ENCODE measurements around the gene EMC9. TPM values are rescaled to one million over a fixed set of nuclear protein-coding genes. Genes with fewer than 3 reads are reported as not detected.

EMC9 gene
- total RNA-seq, 1 donor from 2014 or later = 14.5 TPM

DNA sequence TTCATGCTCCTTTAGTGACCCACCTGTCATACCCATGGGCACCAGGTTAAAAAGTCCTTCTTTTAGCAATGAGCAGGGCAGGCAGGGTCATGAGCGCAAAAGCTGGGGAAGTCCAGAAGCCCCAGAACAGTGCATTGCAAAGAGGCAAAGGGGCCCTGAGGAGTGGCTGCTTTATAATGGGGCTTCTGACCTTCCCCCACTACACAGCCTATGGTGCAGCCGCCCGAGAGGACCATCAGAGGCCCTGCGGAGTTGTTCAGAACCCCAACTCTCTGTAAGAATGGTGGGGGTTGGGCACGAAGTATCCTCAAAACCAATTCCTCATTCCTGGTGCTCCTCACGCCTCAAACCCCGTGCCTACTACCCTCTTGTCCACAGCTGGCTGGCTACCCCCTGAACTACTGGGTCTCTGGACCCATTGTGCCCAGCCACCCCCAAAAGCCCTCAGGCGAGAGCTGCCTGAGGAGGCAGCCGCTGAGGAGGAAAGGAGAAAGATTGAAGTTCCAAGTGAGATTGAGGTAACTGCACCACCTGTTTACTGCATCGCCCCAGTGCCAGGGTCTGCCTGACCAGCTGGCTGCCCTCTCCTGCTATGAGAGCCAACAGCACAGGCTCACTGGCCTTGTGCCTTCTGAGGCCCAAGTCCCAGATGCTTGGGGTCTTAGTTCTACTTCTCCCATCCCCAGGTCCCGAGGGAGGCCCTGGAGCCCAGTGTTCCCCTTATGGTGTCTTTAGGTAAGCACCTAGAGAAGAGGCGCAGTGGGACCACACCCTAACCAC is 37.2 kb upstream of the EMC9 start:
- intact Hi-C loops (cut with micrococcal nuclease) = no loop called here
- Histone ChIP-seq H3K4me1 (peaks cover 17% of the 10 kb centered on the region), H3K27me3 (ENCODE audit: low read depth) (no peaks in the 10 kb centered on the region), H3K4me3 (no peak overlapping the region), H3K36me3 (peaks cover 61% of the 10 kb centered on the region), H3K9me3 (replicated peaks) (no peaks in the 10 kb centered on the region), H3K27ac (replicated peaks) (no peak overlapping the region)
- TF ChIP-seq, protein P1, sequence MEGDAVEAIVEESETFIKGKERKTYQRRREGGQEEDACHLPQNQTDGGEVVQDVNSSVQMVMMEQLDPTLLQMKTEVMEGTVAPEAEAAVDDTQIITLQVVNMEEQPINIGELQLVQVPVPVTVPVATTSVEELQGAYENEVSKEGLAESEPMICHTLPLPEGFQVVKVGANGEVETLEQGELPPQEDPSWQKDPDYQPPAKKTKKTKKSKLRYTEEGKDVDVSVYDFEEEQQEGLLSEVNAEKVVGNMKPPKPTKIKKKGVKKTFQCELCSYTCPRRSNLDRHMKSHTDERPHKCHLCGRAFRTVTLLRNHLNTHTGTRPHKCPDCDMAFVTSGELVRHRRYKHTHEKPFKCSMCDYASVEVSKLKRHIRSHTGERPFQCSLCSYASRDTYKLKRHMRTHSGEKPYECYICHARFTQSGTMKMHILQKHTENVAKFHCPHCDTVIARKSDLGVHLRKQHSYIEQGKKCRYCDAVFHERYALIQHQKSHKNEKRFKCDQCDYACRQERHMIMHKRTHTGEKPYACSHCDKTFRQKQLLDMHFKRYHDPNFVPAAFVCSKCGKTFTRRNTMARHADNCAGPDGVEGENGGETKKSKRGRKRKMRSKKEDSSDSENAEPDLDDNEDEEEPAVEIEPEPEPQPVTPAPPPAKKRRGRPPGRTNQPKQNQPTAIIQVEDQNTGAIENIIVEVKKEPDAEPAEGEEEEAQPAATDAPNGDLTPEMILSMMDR (IDR thresholded peaks at IDR 0.05; ENCODE audit: borderline replicate concordance) = no peak
- no peak for DNase-seq

DNA sequence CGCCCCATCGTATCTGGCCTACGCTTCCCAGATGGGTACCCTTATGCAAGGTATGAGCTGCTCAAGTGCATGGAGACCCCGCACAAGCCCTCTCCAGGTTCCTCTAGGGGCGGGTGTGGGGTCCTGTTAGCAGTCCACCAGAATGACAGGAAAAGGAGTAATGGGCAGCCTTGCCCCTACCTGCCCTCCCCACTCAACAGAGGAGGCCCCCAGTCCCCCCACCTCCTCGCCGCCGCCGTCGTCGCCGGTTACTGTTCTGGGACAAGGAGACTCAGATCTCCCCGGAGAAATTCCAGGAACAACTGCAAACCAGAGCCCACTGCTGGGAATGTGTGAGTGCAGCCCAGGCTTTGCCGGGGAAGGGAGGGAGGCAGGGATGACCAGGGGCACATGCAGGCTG is 36.5 kb upstream of the EMC9 start:
- no peak for DNase-seq
- no peak overlapping the region for H3K27ac ChIP-seq (replicated peaks)
- TF ChIP-seq, protein P1 (IDR thresholded peaks at IDR 0.05; ENCODE audit: borderline replicate concordance) = no peak
- intact Hi-C loops (cut with micrococcal nuclease) = no loop called here
- H3K36me3 ChIP-seq = peaks cover 57% of the 10 kb centered on the region
- H3K4me3 ChIP-seq = no peak overlapping the region
- H3K27me3 ChIP-seq (ENCODE audit: low read depth) = no peaks in the 10 kb centered on the region
- no peaks in the 10 kb centered on the region for H3K9me3 ChIP-seq (replicated peaks)
- peaks cover 17% of the 10 kb centered on the region for H3K4me1 ChIP-seq

DNA sequence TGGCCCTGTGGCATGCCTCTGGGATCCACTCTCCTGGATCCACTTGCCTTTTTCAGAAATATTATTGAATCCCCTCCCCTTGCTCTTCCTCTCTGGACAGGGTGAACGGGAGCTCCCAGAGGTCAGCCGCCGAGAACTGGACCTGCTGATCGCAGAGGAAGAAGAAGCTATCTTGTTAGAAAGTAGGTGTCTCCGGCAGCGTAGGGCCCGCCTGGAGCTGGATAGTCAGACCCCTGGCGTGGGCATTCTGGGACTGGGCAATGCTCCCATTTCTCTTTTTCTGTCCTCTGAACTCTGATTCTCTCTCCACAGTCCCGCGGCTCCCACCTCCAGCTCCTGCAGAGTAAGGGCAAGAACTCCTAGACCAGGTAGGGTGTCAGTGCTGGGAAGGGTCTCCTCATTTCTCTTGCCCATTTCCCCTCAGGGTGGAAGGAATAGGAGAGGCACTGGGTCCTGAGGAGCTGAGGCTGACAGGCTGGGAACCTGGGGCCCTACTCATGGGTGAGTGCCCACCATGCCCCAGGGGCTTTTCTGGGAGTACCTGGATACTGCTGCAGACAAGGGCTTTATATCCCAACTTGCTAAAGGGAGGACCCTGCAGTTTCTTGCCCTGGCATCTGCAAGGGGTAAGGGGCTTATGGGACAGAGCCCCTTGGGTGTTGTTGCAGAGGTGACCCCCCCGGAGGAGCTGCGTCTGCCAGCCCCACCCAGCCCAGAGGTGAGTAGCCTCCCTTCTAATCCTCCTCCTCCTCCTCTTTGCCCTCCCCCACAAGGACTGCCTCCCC is 35.8 kb upstream of the EMC9 start:
- DNase-seq = no peak
- Histone ChIP-seq H3K9me3 (replicated peaks) (no peaks in the 10 kb centered on the region), H3K27ac (replicated peaks) (no peak overlapping the region), H3K4me3 (no peak overlapping the region), H3K36me3 (peaks cover 51% of the 10 kb centered on the region), H3K4me1 (peaks cover 19% of the 10 kb centered on the region), H3K27me3 (ENCODE audit: low read depth) (no peaks in the 10 kb centered on the region)
- TF ChIP-seq, protein P1 (IDR thresholded peaks at IDR 0.05; ENCODE audit: borderline replicate concordance) = no peak
- intact Hi-C loops (cut with micrococcal nuclease) = no loop called here

DNA sequence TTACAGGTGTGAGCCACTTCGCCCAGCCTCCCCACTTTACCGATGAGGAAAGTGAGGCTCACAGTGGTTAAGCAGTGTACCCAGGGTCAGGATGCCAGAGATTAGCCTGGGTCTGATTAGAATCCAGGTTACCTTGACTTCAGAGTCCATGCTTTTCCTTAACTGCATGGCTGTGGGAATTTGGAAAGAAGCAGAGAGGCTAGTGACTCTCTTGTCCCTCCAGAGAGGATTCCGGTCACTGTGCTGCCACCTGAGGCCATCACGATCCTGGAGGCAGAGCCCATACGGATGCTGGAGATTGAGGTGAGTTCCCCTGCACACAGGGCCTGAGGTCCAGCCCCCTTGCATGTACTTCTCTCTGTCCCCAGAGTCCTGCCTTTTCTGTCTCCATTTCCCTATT is 35.2 kb upstream of the EMC9 start:
- Histone ChIP-seq H3K36me3 (peaks cover 44% of the 10 kb centered on the region), H3K4me1 (peaks cover 25% of the 10 kb centered on the region), H3K9me3 (replicated peaks) (no peaks in the 10 kb centered on the region), H3K27ac (replicated peaks) (no peak overlapping the region), H3K27me3 (ENCODE audit: low read depth) (no peaks in the 10 kb centered on the region), H3K4me3 (no peak overlapping the region)
- intact Hi-C loops (cut with micrococcal nuclease) = no loop called here
- TF ChIP-seq, protein P1 (IDR thresholded peaks at IDR 0.05; ENCODE audit: borderline replicate concordance) = no peak
- DNase-seq = no peak

DNA sequence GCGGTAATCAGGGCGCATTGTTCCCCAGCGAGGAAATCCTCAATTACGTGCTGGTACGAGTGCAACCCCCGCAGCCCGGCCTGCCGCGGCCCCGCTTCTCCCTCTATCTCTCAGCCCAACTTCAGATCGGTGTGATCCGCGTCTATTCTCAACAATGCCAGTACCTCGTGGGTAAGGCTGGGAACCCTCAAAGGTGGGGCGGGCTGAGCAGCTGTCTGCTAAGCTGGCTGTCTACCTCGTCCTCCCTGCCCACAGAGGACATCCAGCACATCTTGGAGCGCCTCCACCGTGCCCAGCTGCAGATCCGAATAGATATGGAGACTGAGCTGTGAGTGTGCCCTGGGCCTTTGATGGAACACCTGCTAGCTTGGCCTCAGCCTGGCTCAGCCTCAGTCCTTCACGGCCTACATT is 31.5 kb upstream of the EMC9 start:
- Histone ChIP-seq H3K4me1 (peaks cover 13% of the 10 kb centered on the region), H3K36me3 (peaks cover 34% of the 10 kb centered on the region), H3K27ac (replicated peaks) (no peak overlapping the region), H3K4me3 (no peak overlapping the region), H3K27me3 (ENCODE audit: low read depth) (no peaks in the 10 kb centered on the region), H3K9me3 (replicated peaks) (no peaks in the 10 kb centered on the region)
- intact Hi-C loops (cut with micrococcal nuclease) = no loop called here
- TF ChIP-seq, protein P1 (IDR thresholded peaks at IDR 0.05; ENCODE audit: borderline replicate concordance) = no peak
- DNase-seq = no peak
